ENCODE measurements around the gene PIP5K1C.

DNA sequence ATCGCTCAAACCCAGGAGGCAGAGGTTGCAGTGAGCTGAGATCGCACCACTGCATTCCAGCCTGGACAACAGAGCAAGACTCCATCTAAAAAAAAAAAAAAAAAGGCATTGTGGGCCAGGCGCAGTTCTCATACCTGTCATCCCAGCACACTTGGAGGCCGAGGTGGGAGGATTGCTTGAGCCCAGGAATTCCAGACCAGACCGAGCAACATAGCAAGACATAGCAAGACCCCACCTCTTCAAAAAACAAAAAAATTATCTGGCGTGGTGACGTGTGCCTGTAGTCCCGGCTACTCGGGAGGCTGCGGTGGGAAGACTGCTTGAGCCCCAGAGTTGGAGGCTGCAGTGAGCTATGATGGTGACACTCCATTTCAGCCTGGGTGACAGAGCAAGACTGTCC is 18.0 kb downstream of the PIP5K1C start:
- TF ChIP-seq POLR2A (IDR thresholded peaks at IDR 0.05) (no peak), EP300 (IDR thresholded peaks at IDR 0.05) (no peak)
- TF ChIP-seq, protein P1, sequence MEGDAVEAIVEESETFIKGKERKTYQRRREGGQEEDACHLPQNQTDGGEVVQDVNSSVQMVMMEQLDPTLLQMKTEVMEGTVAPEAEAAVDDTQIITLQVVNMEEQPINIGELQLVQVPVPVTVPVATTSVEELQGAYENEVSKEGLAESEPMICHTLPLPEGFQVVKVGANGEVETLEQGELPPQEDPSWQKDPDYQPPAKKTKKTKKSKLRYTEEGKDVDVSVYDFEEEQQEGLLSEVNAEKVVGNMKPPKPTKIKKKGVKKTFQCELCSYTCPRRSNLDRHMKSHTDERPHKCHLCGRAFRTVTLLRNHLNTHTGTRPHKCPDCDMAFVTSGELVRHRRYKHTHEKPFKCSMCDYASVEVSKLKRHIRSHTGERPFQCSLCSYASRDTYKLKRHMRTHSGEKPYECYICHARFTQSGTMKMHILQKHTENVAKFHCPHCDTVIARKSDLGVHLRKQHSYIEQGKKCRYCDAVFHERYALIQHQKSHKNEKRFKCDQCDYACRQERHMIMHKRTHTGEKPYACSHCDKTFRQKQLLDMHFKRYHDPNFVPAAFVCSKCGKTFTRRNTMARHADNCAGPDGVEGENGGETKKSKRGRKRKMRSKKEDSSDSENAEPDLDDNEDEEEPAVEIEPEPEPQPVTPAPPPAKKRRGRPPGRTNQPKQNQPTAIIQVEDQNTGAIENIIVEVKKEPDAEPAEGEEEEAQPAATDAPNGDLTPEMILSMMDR (IDR thresholded peaks at IDR 0.05): no peak

Data from ovary (tissue), 3 donors.